HepG2 (cell line): ENCODE data around the gene FOXRED2. TPM values are rescaled to one million over a fixed set of nuclear protein-coding genes. Genes with fewer than 3 reads are reported as not detected.

ENCODE experiments used
- CAMTA2 ChIP-seq: sonication (generic); formaldehyde crosslinking; IDR thresholded peaks from 2 replicates; pipeline ENCODE4 v1.4.0; 2020; ENCODE audit warnings: mild to moderate bottlenecking, missing genetic modification reagents, borderline replicate concordance
- CBFB ChIP-seq: sonication (generic); formaldehyde crosslinking; IDR thresholded peaks from 2 replicates; pipeline ENCODE4 v1.4.0; 2020; ENCODE audit warnings: missing genetic modification reagents
- ELF4 ChIP-seq: sonication (generic); formaldehyde crosslinking; IDR thresholded peaks from 2 replicates; pipeline ENCODE4 v1.5.0; 2020; ENCODE audit warnings: missing genetic modification reagents, mild to moderate bottlenecking, moderate library complexity, borderline replicate concordance
- MATR3 ChIP-seq: sonication (generic); formaldehyde crosslinking; IDR thresholded peaks from 2 replicates; pipeline ENCODE4 v1.4.0; 2020; ENCODE audit warnings: missing genetic modification reagents
- RCOR2 ChIP-seq: IDR thresholded peaks from 2 replicates; pipeline ENCODE4 v1.6.1; 2016; ENCODE audit warnings: missing biosample characterization, missing genetic modification reagents
- SIX1 ChIP-seq: sonication (generic); formaldehyde crosslinking; IDR thresholded peaks from 2 replicates; pipeline ENCODE4 v1.4.0; 2020; ENCODE audit warnings: missing genetic modification reagents, borderline replicate concordance
- YY1 ChIP-seq: IDR thresholded peaks from 2 replicates; pipeline ENCODE4 v1.6.1; 2011; ENCODE audit warnings: low read length, low read depth, moderate library complexity, mild to moderate bottlenecking; ENCODE audit not compliant: insufficient read depth, insufficient replicate concordance
- ZBTB38 ChIP-seq: sonication (generic); formaldehyde crosslinking; IDR thresholded peaks from 2 replicates; pipeline ENCODE4 v1.5.1; 2020; ENCODE audit warnings: mild to moderate bottlenecking, missing genetic modification reagents
- ZNF138 ChIP-seq: sonication (generic); formaldehyde crosslinking; IDR thresholded peaks from 2 replicates; pipeline ENCODE4 v1.5.0; 2020; ENCODE audit warnings: mild to moderate bottlenecking, low read depth, missing genetic modification reagents
- ZNF292 ChIP-seq: sonication (generic); formaldehyde crosslinking; IDR thresholded peaks from 2 replicates; pipeline ENCODE4 v1.8.1; 2022; ENCODE audit warnings: mild to moderate bottlenecking, low read depth, missing genetic modification reagents, borderline replicate concordance
- ZNF501 ChIP-seq: sonication (generic); formaldehyde crosslinking; IDR thresholded peaks from 2 replicates; pipeline ENCODE4 v1.5.1; 2020; ENCODE audit warnings: mild to moderate bottlenecking, moderate library complexity, missing genetic modification reagents
- ZNF616 ChIP-seq: sonication (generic); formaldehyde crosslinking; IDR thresholded peaks from 2 replicates; pipeline ENCODE4 v1.5.0; 2020; ENCODE audit warnings: low read depth, mild to moderate bottlenecking, missing genetic modification reagents
- ZNF83 ChIP-seq: sonication (generic); formaldehyde crosslinking; IDR thresholded peaks from 2 replicates; pipeline ENCODE4 v1.4.0; 2020; ENCODE audit warnings: missing genetic modification reagents, mild to moderate bottlenecking, borderline replicate concordance
- ZSCAN20 ChIP-seq: sonication (generic); formaldehyde crosslinking; IDR thresholded peaks from 2 replicates; pipeline ENCODE4 v1.4.0; 2020; ENCODE audit warnings: missing genetic modification reagents, mild to moderate bottlenecking, borderline replicate concordance
- polyA plus RNA-seq, 8 experiments: library from polyadenylated mRNA; depleted of rRNA in 3 of 8; stranded (reverse) in 7 of 8; unstranded in 1 of 8; fragments of >200 nt; fragmentation: Illumina TruSeq in 4 of 8; extraction: Trizol in 4 of 8; gene quantifications; 2 replicates each; pipeline versions ENCODE4 v1.2.1 to v1.2.3, GENCODE V29; 2011 to 2016; ENCODE audit warnings: low read depth in 4 of 8, missing spikeins in 1 of 8, mixed read lengths in 1 of 8; ENCODE audit not compliant: insufficient read depth in 1 of 8
- total RNA-seq, 5 experiments: library from RNA; depleted of rRNA; stranded (reverse); fragments of >200 nt; fragmentation: Illumina TruSeq; extraction: Trizol; gene quantifications; 2 replicates each; pipeline ENCODE4 v1.2.3, GENCODE V29; 2016; ENCODE audit warnings: low read depth in 1 of 5
- TF ChIP-seq, protein P1 (sequence below): sonication (generic); formaldehyde crosslinking; IDR thresholded peaks from 2 replicates; pipeline ENCODE4 v1.4.0; 2020; ENCODE audit warnings: mild to moderate bottlenecking, low read depth, missing genetic modification reagents
- TF ChIP-seq, protein P2 (sequence below): sonication (generic); formaldehyde crosslinking; IDR thresholded peaks from 2 replicates; pipeline ENCODE4 v1.9.0; 2021; ENCODE audit warnings: missing genetic modification reagents, mild to moderate bottlenecking, borderline replicate concordance
- TF ChIP-seq, protein P3 (sequence below): IDR thresholded peaks from 2 replicates; pipeline ENCODE4 v1.6.1; 2016; ENCODE audit warnings: low read depth, borderline replicate concordance
- TF ChIP-seq, protein P4 (sequence below): sonication (generic); formaldehyde crosslinking; conservative IDR thresholded peaks from 2 replicates; pipeline ENCODE4 v1.5.0; 2020; ENCODE audit warnings: missing genetic modification reagents

FOXRED2 gene
- total and polyA plus RNA-seq, 2 of the 13 experiments (the other 11 are each of a cell fraction or from before 2014, with no cell fraction given): 9.3 to 28.1 TPM

DNA sequence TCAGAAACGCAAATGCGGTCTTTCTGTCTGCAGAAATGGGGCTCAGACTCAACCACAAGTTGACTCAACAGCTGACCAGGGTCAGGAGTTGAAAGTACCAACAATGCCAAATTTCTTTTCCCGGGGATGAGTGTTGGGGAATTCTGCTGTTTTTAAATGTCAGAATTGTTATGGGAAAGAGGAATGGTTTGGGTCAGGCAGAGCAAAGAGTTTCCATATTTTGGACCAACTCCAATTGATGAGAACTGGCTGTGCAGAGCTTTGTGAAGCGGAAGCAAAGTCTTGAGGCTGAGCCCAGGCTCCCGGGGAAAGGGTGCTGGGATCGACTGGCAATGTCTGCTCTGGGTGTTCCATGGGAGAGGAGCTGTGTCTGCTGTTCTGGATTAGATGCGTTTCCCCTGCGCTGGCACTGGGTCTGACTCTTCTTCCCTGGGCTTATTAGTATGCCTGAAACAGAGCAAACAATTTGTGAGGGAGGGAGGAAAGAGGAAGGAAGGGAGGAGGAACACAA is 61.6 kb downstream of the FOXRED2 start (continued):
- TF ChIP-seq, protein P1, sequence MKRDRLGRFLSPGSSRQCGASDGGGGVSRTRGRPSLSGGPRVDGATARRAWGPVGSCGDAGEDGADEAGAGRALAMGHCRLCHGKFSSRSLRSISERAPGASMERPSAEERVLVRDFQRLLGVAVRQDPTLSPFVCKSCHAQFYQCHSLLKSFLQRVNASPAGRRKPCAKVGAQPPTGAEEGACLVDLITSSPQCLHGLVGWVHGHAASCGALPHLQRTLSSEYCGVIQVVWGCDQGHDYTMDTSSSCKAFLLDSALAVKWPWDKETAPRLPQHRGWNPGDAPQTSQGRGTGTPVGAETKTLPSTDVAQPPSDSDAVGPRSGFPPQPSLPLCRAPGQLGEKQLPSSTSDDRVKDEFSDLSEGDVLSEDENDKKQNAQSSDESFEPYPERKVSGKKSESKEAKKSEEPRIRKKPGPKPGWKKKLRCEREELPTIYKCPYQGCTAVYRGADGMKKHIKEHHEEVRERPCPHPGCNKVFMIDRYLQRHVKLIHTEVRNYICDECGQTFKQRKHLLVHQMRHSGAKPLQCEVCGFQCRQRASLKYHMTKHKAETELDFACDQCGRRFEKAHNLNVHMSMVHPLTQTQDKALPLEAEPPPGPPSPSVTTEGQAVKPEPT: no peak
- TF ChIP-seq ZNF292 (CRISPR knock-in tag) (peak; percentile 72; the same call in 1 of the 2 replicates), ZNF83 (CRISPR knock-in tag) (no peak), RCOR2 (CRISPR knock-in tag) (peak; percentile 66), ELF4 (CRISPR knock-in tag) (no peak), SIX1 (CRISPR knock-in tag) (no peak), YY1 (peak; percentile 38), CBFB (0 out of 2 replicates have a peak, but pooled peaks have one; percentile 20), ZNF138 (CRISPR knock-in tag) (no peak), ZNF501 (CRISPR knock-in tag) (peak; percentile 24; the same call in 1 of the 2 replicates), CAMTA2 (CRISPR knock-in tag) (no peak), ZNF616 (CRISPR knock-in tag) (no peak), MATR3 (CRISPR knock-in tag) (no peak), ZBTB38 (CRISPR knock-in tag) (0 out of 2 replicates have a peak, but pooled peaks have one; percentile 49), ZSCAN20 (CRISPR knock-in tag) (no peak)
- TF ChIP-seq, protein P2, sequence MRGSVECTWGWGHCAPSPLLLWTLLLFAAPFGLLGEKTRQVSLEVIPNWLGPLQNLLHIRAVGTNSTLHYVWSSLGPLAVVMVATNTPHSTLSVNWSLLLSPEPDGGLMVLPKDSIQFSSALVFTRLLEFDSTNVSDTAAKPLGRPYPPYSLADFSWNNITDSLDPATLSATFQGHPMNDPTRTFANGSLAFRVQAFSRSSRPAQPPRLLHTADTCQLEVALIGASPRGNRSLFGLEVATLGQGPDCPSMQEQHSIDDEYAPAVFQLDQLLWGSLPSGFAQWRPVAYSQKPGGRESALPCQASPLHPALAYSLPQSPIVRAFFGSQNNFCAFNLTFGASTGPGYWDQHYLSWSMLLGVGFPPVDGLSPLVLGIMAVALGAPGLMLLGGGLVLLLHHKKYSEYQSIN: no peak
- TF ChIP-seq, protein P3, sequence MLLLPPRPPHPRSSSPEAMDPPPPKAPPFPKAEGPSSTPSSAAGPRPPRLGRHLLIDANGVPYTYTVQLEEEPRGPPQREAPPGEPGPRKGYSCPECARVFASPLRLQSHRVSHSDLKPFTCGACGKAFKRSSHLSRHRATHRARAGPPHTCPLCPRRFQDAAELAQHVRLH (CRISPR knock-in tag): peak; percentile 59; the same call in 1 of the 2 replicates
- TF ChIP-seq, protein P4, sequence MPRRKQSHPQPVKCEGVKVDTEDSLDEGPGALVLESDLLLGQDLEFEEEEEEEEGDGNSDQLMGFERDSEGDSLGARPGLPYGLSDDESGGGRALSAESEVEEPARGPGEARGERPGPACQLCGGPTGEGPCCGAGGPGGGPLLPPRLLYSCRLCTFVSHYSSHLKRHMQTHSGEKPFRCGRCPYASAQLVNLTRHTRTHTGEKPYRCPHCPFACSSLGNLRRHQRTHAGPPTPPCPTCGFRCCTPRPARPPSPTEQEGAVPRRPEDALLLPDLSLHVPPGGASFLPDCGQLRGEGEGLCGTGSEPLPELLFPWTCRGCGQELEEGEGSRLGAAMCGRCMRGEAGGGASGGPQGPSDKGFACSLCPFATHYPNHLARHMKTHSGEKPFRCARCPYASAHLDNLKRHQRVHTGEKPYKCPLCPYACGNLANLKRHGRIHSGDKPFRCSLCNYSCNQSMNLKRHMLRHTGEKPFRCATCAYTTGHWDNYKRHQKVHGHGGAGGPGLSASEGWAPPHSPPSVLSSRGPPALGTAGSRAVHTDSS: no peak
- TF ChIP-seq, all 625 proteins: peak for 57
